ENCODE data around the gene ENO2.

DNA sequence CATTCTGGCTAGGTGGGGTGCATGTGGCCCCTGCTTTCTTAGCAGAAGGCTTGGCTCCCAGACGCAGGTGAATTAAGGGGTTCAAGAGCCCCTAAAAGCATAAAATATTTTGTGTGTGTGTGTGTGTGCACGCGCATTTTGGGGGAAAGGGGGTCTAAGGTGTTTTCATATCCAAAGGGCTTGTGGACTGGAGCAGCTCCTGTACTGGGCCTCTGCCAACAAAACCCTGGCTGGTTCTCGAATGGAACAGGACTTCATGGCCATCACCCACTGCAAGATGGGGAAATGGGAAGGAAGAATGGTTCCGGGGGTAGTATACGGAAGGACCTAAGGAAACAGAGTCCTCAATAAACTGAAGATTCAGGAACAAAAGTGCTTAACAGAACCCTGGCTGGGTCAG, 9.5 kb downstream of the ENO2 start:
- TF ChIP-seq RAD21 (IDR thresholded peaks at IDR 0.05; ENCODE audit: low read depth) (no peak), TAF1 (IDR thresholded peaks at IDR 0.05; ENCODE audit: low read depth) (no peak), FOXM1 (IDR thresholded peaks at IDR 0.05; ENCODE audit: borderline replicate concordance, low read depth) (no peak), TEAD4 (IDR thresholded peaks at IDR 0.05) (no peak), YY1 (IDR thresholded peaks at IDR 0.05; ENCODE audit: low read depth) (no peak), EP300 (IDR thresholded peaks at IDR 0.05; ENCODE audit: borderline replicate concordance) (no peak), NFIC (IDR thresholded peaks at IDR 0.05) (no peak), ZBTB7A (IDR thresholded peaks at IDR 0.05; ENCODE audit: low read depth) (no peak), TCF12 (IDR thresholded peaks at IDR 0.05; ENCODE audit: low read depth) (no peak), EGR1 (IDR thresholded peaks at IDR 0.05) (no peak), CREB1 (IDR thresholded peaks at IDR 0.05; ENCODE audit: low read depth) (no peak)
- TF ChIP-seq, protein P1, sequence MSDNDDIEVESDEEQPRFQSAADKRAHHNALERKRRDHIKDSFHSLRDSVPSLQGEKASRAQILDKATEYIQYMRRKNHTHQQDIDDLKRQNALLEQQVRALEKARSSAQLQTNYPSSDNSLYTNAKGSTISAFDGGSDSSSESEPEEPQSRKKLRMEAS (IDR thresholded peaks at IDR 0.05): no peak
- TF ChIP-seq, protein P2, sequence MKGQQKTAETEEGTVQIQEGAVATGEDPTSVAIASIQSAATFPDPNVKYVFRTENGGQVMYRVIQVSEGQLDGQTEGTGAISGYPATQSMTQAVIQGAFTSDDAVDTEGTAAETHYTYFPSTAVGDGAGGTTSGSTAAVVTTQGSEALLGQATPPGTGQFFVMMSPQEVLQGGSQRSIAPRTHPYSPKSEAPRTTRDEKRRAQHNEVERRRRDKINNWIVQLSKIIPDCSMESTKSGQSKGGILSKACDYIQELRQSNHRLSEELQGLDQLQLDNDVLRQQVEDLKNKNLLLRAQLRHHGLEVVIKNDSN (IDR thresholded peaks at IDR 0.05): no peak
- TF ChIP-seq, protein P3, sequence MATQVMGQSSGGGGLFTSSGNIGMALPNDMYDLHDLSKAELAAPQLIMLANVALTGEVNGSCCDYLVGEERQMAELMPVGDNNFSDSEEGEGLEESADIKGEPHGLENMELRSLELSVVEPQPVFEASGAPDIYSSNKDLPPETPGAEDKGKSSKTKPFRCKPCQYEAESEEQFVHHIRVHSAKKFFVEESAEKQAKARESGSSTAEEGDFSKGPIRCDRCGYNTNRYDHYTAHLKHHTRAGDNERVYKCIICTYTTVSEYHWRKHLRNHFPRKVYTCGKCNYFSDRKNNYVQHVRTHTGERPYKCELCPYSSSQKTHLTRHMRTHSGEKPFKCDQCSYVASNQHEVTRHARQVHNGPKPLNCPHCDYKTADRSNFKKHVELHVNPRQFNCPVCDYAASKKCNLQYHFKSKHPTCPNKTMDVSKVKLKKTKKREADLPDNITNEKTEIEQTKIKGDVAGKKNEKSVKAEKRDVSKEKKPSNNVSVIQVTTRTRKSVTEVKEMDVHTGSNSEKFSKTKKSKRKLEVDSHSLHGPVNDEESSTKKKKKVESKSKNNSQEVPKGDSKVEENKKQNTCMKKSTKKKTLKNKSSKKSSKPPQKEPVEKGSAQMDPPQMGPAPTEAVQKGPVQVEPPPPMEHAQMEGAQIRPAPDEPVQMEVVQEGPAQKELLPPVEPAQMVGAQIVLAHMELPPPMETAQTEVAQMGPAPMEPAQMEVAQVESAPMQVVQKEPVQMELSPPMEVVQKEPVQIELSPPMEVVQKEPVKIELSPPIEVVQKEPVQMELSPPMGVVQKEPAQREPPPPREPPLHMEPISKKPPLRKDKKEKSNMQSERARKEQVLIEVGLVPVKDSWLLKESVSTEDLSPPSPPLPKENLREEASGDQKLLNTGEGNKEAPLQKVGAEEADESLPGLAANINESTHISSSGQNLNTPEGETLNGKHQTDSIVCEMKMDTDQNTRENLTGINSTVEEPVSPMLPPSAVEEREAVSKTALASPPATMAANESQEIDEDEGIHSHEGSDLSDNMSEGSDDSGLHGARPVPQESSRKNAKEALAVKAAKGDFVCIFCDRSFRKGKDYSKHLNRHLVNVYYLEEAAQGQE (IDR thresholded peaks at IDR 0.05; ENCODE audit: low read depth): no peak
